Measurements from ENCODE around the gene COQ8B. TPM values are rescaled to one million over a fixed set of nuclear protein-coding genes. Genes with fewer than 3 reads are reported as not detected.

The COQ8B gene
- 44.7 and 48.7 TPM in 2 replicates for total RNA-seq

GRCh38 chr19:40716482-40717324 is at the start of gene COQ8B, which contains the start of gene ITPKC:
Gene COQ8B, minus strand, starts transcription at chr19:40716886. Its CDS starts 2,254 bp downstream, at chr19:40714632.
Gene ITPKC, plus strand, starts transcription at chr19:40717112. Its CDS starts 24 bp downstream, at chr19:40717136.

GRCh38 chr19:40750874-40751537 is 34.3 kb upstream of the COQ8B start, which contains the start of gene SNRPA:
Gene SNRPA, plus strand, starts transcription at chr19:40751203. Its CDS starts 206 bp downstream, at chr19:40751409.

GRCh38 chr19:40750058-40750873 is 33.6 kb upstream of the COQ8B start, which contains the start of gene ACTMAP:
Gene ACTMAP, minus strand, starts transcription at chr19:40750477. Its CDS starts 674 bp downstream, at chr19:40749803.

GRCh38 chr19:40690050-40690692 is 26.5 kb downstream of the COQ8B start, which contains the start of gene NUMBL:
Gene NUMBL, minus strand, starts transcription at chr19:40690651. Its CDS starts 168 bp downstream, at chr19:40690483.

Small RNAs within 50 kb of the gene (small RNA-seq; reads per million reads assigned to genes)
- gene RNU6-195P: not detected

Other genes with a start within 250 kb of the COQ8B start
- under 0.01 and 1.5 TPM in 2 replicates for gene SPTBN4, start 249.9 kb downstream of the COQ8B start, total RNA-seq
- gene SHKBP1, start 140.0 kb downstream of the COQ8B start, total RNA-seq: 30.6 and 44.4 TPM in 2 replicates
- 44.7 and 62.8 TPM in 2 replicates for gene LTBP4, start 115.5 kb downstream of the COQ8B start, total RNA-seq
- 38.6 and 39.3 TPM in 2 replicates for gene NUMBL, start 26.2 kb downstream of the COQ8B start, total RNA-seq
- gene ITPKC, start 226 bp upstream of the COQ8B start, total RNA-seq: 40.1 and 52.2 TPM in 2 replicates
- 0.79 and 1.7 TPM in 2 replicates for gene ACTMAP, start 33.6 kb upstream of the COQ8B start, total RNA-seq
- gene SNRPA, start 34.3 kb upstream of the COQ8B start, total RNA-seq: 36.1 and 61.5 TPM in 2 replicates
- gene MIA, start 58.6 kb upstream of the COQ8B start, total RNA-seq: 0.79 TPM in 1 of 2 replicates, not detected in the other
- gene RAB4B, start 61.4 kb upstream of the COQ8B start, total RNA-seq: 10.2 and 16.7 TPM in 2 replicates
- gene EGLN2, start 82.3 kb upstream of the COQ8B start, total RNA-seq: 60.1 and 71.8 TPM in 2 replicates
- gene CYP2A6, start 133.6 kb upstream of the COQ8B start, total RNA-seq: not detected in 2 replicates
- not detected in 2 replicates for gene CYP2A7, start 165.3 kb upstream of the COQ8B start, total RNA-seq

Measured in placental epithelial cell (primary cell).